GM19463 (cell line): ENCODE results near the gene HIVEP3.

Experiments used
- ATAC-seq: cut with Tn5 transposase; IDR thresholded peaks from one replicate; pipeline ENCODE4 v1.9.1; 2021; ENCODE audit warnings: mild to moderate bottlenecking, moderate library complexity; ENCODE audit not compliant: unreplicated experiment

HIVEP3 gene

GRCh38 chr1:41621256-41621655 lies 297.5 kb downstream of the HIVEP3 start:
- ATAC-seq = no peak

GRCh38 chr1:41620365-41621169 lies 298.2 kb downstream of the HIVEP3 start:
- no peak for ATAC-seq

- no peak for ATAC-seq
Observed at GRCh38 chr1:41619511-41620364, 299.0 kb downstream of the HIVEP3 start.

- no peak for ATAC-seq
Observed at GRCh38 chr1:41618871-41619270, 299.9 kb downstream of the HIVEP3 start.

GRCh38 chr1:41618066-41618825 lies 300.5 kb downstream of the HIVEP3 start:
- ATAC-seq = no peak

GRCh38 chr1:41617336-41617735 lies 301.4 kb downstream of the HIVEP3 start:
- no peak for ATAC-seq

- no peak for ATAC-seq
Observed at GRCh38 chr1:41616563-41616962, 302.2 kb downstream of the HIVEP3 start.

- no peak for ATAC-seq
Observed at GRCh38 chr1:41615981-41616380, 302.7 kb downstream of the HIVEP3 start.

GRCh38 chr1:41615316-41615715 lies 303.4 kb downstream of the HIVEP3 start:
- no peak for ATAC-seq

GRCh38 chr1:41614818-41615217 lies 303.9 kb downstream of the HIVEP3 start:
- no peak for ATAC-seq

GRCh38 chr1:41613689-41614574 lies 304.8 kb downstream of the HIVEP3 start:
- ATAC-seq = no peak

GRCh38 chr1:41612953-41613352 lies 305.8 kb downstream of the HIVEP3 start:
- ATAC-seq = no peak

GRCh38 chr1:41611932-41612450 lies 306.7 kb downstream of the HIVEP3 start:
- ATAC-seq = no peak

- no peak for ATAC-seq
Observed at GRCh38 chr1:41611068-41611931, 307.4 kb downstream of the HIVEP3 start.

GRCh38 chr1:41610361-41610760 lies 308.4 kb downstream of the HIVEP3 start:
- ATAC-seq = no peak

- ATAC-seq = no peak
Observed at GRCh38 chr1:41609166-41609883, 309.4 kb downstream of the HIVEP3 start.

GRCh38 chr1:41608211-41608610 lies 310.5 kb downstream of the HIVEP3 start:
- no peak for ATAC-seq

- no peak for ATAC-seq
Observed at GRCh38 chr1:41607808-41608207, 310.9 kb downstream of the HIVEP3 start.
